A549 (cell line): ENCODE measurements around the gene NOX3. TPM values are rescaled to one million over a fixed set of nuclear protein-coding genes. Genes with fewer than 3 reads are reported as not detected.

Experiments
- polyA plus RNA-seq, 4 experiments: library from polyadenylated mRNA; depleted of rRNA in 3 of 4; stranded (reverse); fragments of >200 nt; fragmentation: RNase III in 1 of 4; extraction: RNeasy Plus Mini Kit Qiagen cat#74134 plus additional on column Dnase treatment in 1 of 4; gene quantifications; 2 replicates in 3 of 4; 3 replicates in 1 of 4; pipeline ENCODE4 v1.2.3, GENCODE V29; 2011 to 2017

Gene NOX3
- polyA plus RNA-seq, 2 of the 4 experiments (the other 2 are of a cell fraction), result not detected

Other genes with a start within 250 kb of the NOX3 start
- gene CLDN20, start 191.8 kb downstream of the NOX3 start, polyA plus RNA-seq (2011; rRNA removed), result not detected in 2 replicates
- not detected in 3 replicates for gene CLDN20, start 191.8 kb downstream of the NOX3 start, polyA plus RNA-seq (2017; fragmentation: RNase III; extraction: RNeasy Plus Mini Kit Qiagen cat#74134 plus additional on column Dnase treatment)
- gene TFB1M, start 141.4 kb downstream of the NOX3 start, polyA plus RNA-seq (2011; rRNA removed), result 16.8 and 19.5 TPM in 2 replicates
- gene TFB1M, start 141.4 kb downstream of the NOX3 start, polyA plus RNA-seq (2017; fragmentation: RNase III; extraction: RNeasy Plus Mini Kit Qiagen cat#74134 plus additional on column Dnase treatment), result 9.2 to 9.8 TPM (median 9.8 TPM) in 3 replicates